NCI-H226 (cell line): ENCODE results near the gene RNF34.

Source experiments
- DNase-seq: peaks from one replicate; pipeline ENCODE4 v3.0.0-alpha.2; 2015

Gene RNF34

DNA sequence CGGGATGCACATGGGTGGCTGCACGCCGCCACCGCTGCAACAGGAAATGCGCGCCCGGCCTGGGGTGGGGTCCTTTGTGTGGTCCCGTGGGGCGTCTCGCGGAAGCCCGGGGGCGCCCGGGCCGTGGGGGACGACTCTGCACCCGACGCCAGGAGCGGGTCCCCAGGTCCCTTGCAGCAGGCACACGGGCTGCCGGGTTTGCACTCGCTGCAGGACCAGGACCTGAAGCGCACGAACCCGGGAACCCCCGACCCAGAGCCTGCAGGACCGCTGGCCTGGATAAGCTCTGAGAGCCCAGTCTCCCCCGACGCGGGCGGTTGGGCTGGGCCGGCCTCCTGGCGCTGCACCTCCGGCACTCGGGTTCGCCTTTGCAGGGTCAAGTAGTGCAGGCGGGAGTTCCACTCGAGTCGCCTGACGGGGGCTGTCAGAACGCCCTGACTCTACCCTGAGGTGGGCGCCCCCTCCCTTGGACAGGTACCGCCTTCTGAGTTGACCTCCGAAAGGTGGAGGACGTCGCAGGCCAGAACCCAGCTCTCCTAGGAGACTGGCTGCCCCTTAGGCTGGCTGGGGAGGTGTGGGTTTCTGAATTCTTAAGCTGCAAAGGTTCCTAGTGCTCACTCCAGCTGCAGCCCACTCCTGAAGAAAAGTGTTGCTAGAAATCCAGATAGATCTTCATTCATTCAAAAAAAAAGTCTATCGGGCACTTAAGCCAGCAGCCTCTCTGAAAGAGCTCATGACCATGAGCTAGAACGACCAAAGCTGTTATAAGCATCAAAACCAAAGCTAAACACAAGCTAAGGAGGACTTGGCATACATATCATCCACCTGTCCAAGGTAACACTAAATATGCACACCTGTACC is 68.0 kb downstream of the RNF34 start:
- no peak for DNase-seq

DNA sequence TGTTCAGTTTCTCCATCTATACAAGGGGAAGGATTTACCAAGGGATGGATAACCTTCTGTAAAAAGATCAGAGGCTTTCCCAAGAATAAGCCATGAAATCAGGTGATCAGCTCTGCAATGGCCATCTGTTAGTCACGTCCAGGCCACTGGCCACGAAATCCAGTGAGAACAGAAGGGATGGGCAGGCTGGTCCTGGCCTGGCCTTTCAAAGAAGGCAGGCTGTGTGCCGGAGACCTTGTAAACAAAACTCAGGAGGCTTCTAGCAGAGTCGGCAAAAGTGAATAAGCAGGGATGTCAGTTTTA is 68.5 kb downstream of the RNF34 start:
- no peak for DNase-seq

DNA sequence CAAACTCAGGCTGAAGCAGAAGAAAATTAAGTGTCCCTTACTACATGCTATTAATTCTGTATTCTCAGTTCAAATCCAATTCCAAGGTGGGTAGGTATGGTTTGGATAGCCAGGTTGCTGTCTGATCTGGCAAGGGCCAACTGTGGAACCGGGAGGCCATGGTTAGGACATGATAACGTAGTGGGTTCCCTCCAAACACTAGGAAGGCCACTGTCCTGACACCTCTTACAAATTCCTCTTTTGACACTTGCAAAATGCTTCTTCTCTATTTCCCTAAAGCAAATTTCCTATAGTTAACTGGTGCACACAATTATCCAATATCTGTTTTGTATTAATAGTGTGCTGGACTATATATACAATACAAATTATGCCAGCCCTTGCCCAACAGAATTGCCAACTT is 70.8 kb downstream of the RNF34 start:
- no peak for DNase-seq

DNA sequence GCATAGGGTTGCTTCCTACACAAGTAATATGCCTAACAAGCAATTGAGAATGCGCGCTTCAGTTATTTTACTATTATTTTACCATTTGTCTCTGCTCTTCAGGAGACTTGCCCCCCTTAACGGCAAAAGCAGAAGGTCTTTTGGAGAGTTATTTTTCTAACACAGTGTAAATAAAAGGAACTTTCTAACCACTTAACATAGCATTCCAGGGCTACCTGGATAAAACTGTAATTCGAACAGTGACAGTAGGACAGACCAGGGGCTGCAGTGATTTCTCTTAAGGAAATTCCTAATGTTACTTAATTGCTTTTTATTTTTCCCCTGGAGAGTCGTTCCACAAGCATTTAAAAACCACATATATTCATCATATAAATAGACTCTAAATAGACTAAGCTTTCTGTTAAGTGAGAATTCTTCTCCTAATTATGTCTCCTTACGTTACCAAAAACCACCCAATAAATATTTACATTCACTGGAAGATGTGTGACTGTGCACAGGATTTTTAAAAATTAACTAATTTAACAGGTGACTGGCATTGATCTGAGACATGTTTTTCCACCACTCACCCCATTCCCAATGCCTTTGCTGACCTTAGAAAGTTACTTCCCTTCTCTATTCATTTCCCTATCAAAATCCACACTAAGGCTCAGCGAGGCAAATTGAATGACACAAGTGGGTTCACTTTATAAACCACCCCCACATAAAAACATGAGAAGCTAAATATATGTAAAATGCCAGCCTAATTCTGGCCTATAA is 72.4 kb downstream of the RNF34 start:
- no peak for DNase-seq
